GM21529 (cell line): ENCODE results near the gene DUS2.
"Not testable (repeated sequence)": the region's sequence is repeated elsewhere in the genome, so short reads cannot be mapped to it uniquely, and the experiment has no call there.

Experiments
- ATAC-seq: cut with Tn5 transposase; IDR thresholded peaks from one replicate; pipeline ENCODE4 v1.9.1; 2021; ENCODE audit not compliant: unreplicated experiment

DUS2 gene

DNA sequence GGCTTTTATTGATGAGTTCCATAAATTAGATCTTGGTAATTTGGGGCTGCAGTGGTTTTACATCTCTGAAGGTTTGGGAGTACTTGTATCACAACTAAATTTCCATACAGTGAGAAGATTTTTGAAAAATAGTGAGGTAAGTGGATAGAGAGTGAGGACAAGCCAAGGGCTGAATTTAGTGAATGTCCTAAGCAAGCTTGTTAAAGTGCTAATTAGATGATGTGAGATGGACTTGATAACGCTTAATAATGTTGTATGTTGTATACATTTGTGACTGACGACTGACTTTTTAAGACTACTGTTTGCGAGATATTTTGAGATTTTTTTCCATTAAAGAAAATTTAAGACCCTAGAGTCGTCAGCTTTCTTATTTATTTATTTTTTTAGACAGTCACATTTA is 66.0 kb downstream of the DUS2 start:
- no peak for ATAC-seq

DNA sequence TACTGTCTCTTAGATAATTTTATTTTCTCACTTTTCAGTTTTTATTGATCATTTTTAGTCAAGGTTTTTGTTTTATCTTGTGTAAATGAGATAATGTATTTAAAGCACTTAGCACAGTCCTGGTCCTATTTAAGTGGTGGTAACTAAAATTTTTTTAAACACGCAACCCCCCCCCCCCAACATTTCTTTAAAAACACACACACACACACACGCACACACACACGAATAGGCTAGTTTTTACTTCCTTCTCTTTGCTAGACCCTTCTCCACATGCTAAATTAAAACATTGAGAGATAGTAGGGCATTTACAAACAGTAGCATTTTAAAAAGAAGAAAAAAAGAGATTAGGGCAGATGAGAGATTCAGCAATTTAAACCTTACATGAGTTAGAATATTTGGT is 67.0 kb downstream of the DUS2 start:
- no peak for ATAC-seq

DNA sequence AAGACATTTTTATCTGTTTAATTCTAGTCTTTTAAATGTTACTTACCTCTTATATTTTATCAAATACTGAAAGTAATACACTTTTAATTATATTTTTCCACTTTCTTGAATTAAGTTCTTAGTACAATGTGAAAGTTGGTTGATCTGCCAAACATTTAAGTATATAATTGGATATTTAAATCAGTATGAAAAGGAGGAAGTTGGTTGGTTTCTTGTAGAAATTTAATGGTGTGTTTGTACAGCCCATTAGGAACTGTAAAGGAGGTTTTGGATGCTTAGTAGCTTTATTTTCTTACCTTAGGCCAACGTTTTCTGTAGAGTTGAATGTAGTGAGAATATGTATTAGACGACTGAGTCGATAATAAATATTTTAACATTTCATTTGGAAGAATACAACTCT is 67.4 kb downstream of the DUS2 start:
- no peak for ATAC-seq

DNA sequence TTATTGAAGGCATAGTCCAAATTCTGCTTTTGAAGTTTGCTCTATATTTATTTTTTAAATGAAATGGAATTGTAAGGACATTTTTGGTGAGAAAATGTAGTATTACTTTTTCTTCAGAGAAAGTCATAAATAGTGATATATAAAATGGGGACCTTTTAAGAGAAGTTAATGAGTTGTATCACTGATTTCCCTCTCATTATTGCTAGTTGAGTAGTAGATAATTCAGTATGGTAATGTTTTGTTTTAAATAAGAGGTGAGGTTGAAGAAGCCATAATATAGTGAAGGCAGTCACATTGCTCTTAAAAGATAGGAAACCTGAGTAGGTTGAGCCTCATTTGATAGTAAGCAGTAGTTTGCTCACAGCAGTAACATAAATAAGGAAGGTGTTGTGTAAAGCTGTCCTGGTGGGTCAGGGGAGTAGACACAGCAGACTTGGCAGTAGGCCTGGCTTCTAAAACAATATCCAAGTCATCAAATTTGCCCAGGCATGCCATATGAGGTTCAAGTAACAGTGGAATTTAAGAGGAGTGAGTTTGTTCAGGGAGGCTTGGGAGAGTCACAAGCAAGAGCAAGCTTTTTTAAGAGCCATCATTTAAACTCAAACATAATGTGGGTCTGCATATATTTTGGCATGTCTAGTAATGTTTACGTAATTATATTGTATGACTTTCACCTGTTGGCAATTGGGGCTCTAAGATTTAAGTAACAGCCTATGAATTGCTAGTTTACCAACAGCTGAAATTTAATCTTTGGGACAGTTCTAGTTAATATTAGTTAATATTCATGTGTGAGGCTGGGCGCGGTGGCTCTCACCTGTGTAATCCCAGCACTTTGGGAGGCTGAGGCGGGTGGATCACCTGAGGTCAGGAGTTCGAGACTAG is 68.5 kb downstream of the DUS2 start:
- ATAC-seq: no peak

DNA sequence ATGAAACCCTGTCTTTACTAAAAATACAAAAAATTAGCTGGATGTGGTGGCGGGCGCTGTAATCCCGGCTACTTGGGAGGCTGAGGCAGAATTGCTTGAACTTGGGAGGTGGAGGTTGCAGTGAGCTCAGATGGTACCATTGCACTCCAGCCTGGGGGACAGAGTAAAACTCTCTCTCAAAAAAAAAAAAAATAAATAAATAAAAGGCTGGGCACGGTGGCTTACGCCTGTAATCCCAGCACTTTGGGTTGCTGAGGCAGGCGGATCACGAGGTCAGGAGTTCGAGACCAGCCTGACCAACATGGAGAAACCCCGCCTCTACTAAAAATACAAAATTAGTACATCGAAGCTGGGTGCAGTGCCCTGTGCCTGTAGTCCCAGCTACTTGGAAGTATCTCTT is 69.2 kb downstream of the DUS2 start:
- not testable (repeated sequence) for ATAC-seq

- no peak for ATAC-seq
Measured at GRCh38 chr16:68093816-68094613, 70.9 kb downstream of the DUS2 start.

- no peak for ATAC-seq
Measured at GRCh38 chr16:68094614-68094934, 71.5 kb downstream of the DUS2 start.

DNA sequence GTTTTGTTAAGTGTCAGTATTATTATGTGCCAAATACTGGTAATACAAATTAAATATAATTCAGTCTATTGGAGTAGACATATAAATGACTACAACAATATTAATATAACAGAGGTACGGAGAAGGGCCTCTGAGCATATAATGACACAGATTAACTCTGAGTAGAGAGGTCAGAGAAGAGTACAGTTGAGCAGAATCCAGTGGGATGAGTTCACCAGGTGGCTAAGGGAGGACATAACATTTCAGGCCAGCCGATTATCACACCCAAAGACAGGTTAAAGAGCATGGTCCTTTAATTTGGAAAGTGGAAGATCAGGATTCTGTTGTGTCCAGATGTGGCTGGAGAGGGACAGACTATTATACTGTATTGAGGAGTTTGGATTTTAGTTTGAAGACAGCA is 73.4 kb downstream of the DUS2 start:
- ATAC-seq: no peak

- no peak for ATAC-seq
Measured at GRCh38 chr16:68097088-68097487, 74.0 kb downstream of the DUS2 start.

GRCh38 chr16:68097895-68098294 is 74.8 kb downstream of the DUS2 start:
- no peak for ATAC-seq

- no peak for ATAC-seq
Measured at GRCh38 chr16:68100488-68100887, 77.4 kb downstream of the DUS2 start.

GRCh38 chr16:68105611-68106010 is 82.5 kb downstream of the DUS2 start:
- ATAC-seq: no peak

DNA sequence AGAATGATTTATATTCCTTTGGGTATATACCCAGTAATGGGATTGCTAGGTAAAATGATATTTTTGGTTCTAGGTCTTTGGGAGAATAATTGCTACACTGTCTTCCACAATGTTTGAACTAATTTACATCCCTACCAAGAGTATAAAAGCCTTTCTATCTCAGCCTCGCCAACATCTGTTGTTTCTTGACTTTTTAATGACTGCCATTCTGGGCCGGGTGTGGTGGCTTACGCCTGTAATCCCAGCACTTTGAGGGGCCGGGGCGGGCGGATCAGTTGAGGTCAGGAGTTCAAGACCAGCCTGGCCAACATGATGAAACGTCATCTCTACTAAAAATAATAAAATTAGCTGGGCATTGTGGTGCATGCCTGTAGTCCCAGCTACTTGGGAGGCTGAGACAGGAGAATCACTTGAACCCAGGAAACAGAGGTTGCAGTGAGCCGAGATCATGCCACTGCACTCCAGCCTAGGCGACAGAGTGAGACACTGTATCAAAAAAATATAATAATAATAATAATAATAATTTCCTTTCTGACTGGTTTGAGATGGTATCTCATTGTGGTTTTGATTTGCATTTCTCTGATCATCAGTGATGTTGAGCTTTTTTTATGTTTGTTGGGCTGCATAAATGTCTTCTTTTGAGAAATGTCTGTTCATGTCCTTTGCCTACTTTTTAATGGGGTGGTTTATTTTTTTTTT is 84.3 kb downstream of the DUS2 start:
- not testable (repeated sequence) for ATAC-seq

DNA sequence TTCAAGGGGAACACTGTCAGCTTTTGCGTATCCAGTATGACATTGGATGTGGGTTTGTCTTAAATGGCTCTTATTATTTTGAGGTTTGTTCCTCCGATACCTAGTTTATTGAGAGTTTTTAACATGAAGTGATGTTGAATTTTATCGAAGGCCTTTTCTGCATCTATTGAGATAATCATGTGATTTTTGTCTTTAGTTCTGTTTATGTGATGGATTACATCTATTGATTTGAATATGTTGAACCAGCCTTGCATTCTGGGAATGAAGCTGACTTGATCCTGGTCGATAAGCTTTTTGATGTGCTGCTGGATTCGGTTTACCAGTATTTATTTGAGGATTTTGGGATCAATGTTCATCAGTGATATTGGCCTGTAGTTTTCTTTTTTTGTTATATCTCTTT is 86.1 kb downstream of the DUS2 start:
- ATAC-seq: not testable (repeated sequence)

- ATAC-seq: not testable (repeated sequence)
Measured at GRCh38 chr16:68110611-68111010, 87.5 kb downstream of the DUS2 start.

DNA sequence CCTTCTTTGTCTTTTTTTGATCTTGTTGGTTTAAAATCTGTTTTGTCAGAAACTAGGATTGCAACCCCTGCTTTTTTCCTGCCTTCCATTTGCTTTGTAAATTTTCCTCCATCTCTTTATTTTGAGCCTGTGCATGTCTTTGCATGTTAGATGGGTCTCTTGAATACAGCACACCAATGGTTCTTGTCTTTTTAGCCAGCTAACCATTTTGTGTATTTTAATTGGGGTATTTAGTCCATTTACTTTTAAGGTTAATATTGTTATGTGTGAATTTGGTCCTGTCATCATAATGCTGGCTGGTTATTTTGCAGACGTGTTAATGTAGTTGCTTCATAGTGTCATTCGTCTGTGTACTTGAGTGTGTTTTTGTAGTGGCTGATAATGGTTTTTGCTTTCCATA is 88.3 kb downstream of the DUS2 start:
- ATAC-seq: no peak

- no peak for ATAC-seq
Measured at GRCh38 chr16:68113059-68113761, 90.1 kb downstream of the DUS2 start.

GRCh38 chr16:68113765-68114240 is 90.7 kb downstream of the DUS2 start:
- ATAC-seq: no peak

DNA sequence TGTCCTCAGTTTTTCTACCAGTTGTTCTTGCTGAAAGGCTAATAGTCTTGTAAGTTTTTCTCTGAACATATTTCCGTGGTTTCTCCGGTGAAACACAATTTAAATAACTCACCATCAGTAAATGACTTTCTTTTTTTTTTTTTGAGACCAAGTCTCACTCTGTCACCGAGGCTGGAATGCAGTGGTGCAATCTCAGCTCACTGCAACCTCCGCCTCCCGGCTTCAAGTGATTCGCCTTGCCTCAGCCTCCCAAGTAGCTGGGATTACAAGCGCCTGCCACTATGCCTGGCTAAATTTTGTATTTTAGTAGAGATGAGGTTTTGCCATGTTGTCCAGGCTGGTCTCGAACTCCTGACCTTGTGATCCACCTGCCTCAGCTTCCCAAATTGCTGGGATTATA is 91.9 kb downstream of the DUS2 start:
- not testable (repeated sequence) for ATAC-seq

DNA sequence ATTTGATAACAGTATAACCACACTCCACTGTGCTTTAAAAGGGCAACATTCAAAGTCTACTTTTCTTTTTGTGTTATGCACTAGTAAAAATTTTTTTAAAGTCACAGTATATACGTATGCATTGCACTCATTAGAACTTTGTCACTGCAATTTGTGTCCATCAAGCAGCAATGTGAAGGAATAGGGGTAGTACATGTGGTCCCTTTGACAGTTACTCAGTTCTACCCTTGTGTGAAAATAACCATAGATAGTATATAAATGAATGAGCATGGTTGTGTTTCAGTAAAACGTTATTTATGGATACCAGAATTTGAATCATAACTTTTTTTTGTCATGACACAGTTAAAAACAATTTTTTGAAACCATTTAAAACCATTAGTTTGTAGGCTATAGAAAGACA is 92.8 kb downstream of the DUS2 start:
- no peak for ATAC-seq
